Activated CD8-positive, alpha-beta T cell treated with anti-CD3 and anti-CD28 coated beads for 36 hours (primary cell): ENCODE results near the gene SUCLA2. TPM values are rescaled to one million over a fixed set of nuclear protein-coding genes. Genes with fewer than 3 reads are reported as not detected.
A peak's percentile ranks its signal among the peaks of the same experiment; 100 is the strongest.

ENCODE experiments used
- ATAC-seq: fragments of 200-7000 bp; cut with Tn5 transposase; one replicate; pipeline ENCODE4 v1.10.0; 2021; ENCODE audit warnings: mild to moderate bottlenecking, moderate library complexity
- CTCF ChIA-PET: fragments of 350-600 bp; sonication (Branson Sonifier 250); formaldehyde crosslinking; loops from one replicate; lab custom pipeline; 2021; ENCODE audit warnings: antibody characterized with exemption; lab: Charles Lee
- POLR2A ChIA-PET: fragments of 350-600 bp; sonication (Branson Sonifier 250); formaldehyde crosslinking; loops from one replicate; lab custom pipeline; 2021; ENCODE audit warnings: antibody characterized with exemption; lab: Charles Lee
- DNase-seq: peaks from one replicate; pipeline ENCODE4 v3.0.0-alpha.2; 2020
- H3K27ac Mint-ChIP-seq: one replicate; pipeline ENCODE4 v1.8.0; 2021; ENCODE audit warnings: mild to moderate bottlenecking, mixed read lengths
- H3K27me3 Mint-ChIP-seq: one replicate; pipeline ENCODE4 v1.8.0; 2021; ENCODE audit warnings: mixed read lengths
- H3K36me3 Mint-ChIP-seq: one replicate; pipeline ENCODE4 v1.8.0; 2021; ENCODE audit warnings: low read depth, mixed read lengths
- H3K4me1 Mint-ChIP-seq: one replicate; pipeline ENCODE4 v1.8.0; 2021; ENCODE audit warnings: low read depth, mixed read lengths
- H3K4me3 Mint-ChIP-seq: one replicate; pipeline ENCODE4 v1.8.0; 2021; ENCODE audit warnings: mild to moderate bottlenecking, moderate library complexity, mixed read lengths
- H3K9me3 Mint-ChIP-seq: one replicate; pipeline ENCODE4 v1.8.0; 2021; ENCODE audit warnings: mixed read lengths
- intact Hi-C: fragments of 100-400 bp; cut with micrococcal nuclease; formaldehyde crosslinking; loops from one replicate; pipeline ENCODE4 v1.10.0; 2022
- total RNA-seq, 2 experiments: library from RNA; stranded (reverse); gene quantifications; one replicate each; pipeline ENCODE4 v1.2.3, GENCODE V29; 2021
- TF ChIP-seq, protein P1 (sequence below): fragments of 200-600 bp; IDR thresholded peaks from one replicate; pipeline ENCODE4 v1.8.0; 2022; ENCODE audit warnings: antibody characterized with exemption, mild to moderate bottlenecking

The SUCLA2 gene
- total RNA-seq, 2 experiments from 2014 or later = 42.2 to 44.7 TPM

DNA sequence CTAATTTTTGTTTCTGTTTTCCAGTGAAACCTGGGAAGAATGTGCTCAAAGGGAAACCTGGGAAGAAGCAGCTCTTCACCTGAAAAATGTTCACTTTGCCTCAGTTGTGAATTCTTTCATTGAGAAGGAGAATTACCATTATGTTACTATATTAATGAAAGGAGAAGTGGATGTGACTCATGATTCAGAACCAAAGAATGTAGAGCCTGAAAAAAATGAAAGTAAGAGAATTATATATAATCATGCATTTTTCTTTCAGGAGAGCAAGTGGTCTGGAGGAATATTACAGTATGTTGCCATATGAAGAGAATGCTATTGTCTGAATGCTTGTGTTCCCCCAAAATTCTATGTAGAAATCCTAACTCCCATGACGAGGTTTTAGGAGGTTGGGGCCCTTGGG is 39.8 kb upstream of the SUCLA2 start:
- Mint-ChIP-seq H3K36me3 (peaks cover 28% of the 10 kb centered on the region), H3K27me3 (no peaks in the 10 kb centered on the region), H3K27ac (peak overlapping the region; percentile 52), H3K9me3 (no peaks in the 10 kb centered on the region), H3K4me3 (no peak overlapping the region), H3K4me1 (peaks cover 51% of the 10 kb centered on the region)
- no peak for ATAC-seq
- intact Hi-C loops = no loop called here
- no peak for DNase-seq
- ChIA-PET POLR2A (no interaction called here), CTCF (no interaction called here)
- TF ChIP-seq, protein P1, sequence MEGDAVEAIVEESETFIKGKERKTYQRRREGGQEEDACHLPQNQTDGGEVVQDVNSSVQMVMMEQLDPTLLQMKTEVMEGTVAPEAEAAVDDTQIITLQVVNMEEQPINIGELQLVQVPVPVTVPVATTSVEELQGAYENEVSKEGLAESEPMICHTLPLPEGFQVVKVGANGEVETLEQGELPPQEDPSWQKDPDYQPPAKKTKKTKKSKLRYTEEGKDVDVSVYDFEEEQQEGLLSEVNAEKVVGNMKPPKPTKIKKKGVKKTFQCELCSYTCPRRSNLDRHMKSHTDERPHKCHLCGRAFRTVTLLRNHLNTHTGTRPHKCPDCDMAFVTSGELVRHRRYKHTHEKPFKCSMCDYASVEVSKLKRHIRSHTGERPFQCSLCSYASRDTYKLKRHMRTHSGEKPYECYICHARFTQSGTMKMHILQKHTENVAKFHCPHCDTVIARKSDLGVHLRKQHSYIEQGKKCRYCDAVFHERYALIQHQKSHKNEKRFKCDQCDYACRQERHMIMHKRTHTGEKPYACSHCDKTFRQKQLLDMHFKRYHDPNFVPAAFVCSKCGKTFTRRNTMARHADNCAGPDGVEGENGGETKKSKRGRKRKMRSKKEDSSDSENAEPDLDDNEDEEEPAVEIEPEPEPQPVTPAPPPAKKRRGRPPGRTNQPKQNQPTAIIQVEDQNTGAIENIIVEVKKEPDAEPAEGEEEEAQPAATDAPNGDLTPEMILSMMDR = no peak

DNA sequence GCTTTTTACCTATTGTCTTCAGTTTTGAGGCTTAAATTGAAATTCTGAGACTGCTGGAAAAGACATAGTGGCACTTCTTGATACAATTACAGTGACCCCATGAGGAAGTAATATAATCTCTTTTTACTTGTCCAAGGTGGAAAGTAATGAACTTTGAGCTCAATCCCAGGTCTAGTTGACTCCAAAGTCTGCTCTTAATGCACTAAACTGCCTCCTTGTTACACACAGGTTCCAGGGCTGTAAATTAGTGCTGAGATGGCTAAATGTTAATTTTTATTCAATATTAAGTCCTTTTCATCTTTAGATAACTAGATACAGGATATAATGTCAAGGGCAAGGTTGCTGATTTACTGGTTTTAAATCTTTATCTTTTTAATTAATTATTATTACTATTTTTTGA is 39.0 kb upstream of the SUCLA2 start:
- POLR2A ChIA-PET = interaction anchor here (3.0 kb wide), 1 partner anchor 9 kb away, joined by 8 read pairs; no protein-coding TSS in a partner anchor
- H3K4me1 Mint-ChIP-seq = peaks cover 52% of the 10 kb centered on the region
- intact Hi-C loops = no loop called here
- CTCF ChIA-PET = no interaction called here
- TF ChIP-seq, protein P1 = no peak
- no peak overlapping the region for H3K4me3 Mint-ChIP-seq
- H3K27ac Mint-ChIP-seq = no peak overlapping the region
- no peaks in the 10 kb centered on the region for H3K9me3 Mint-ChIP-seq
- H3K27me3 Mint-ChIP-seq = no peaks in the 10 kb centered on the region
- ATAC-seq = no peak
- DNase-seq = no peak
- H3K36me3 Mint-ChIP-seq = peaks cover 25% of the 10 kb centered on the region

DNA sequence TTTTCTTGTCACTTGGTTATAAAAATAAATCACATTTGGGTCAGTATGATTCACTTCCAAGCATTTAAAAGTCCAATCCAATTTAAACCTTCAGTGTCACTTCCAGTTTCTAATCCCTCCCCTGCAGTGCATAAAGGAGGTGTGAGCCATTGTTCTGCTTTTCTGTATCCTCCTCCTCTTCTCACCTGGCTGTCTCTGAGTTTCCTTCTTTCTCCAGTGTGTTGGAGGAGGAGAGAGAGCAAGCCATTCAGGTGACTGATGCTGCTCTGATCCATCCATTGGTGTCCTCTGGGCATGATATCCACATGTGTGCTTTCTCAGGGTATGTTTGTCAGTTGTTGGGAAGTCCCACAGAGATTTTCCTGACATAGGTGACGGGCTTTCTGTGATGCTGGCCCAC is 37.7 kb upstream of the SUCLA2 start:
- H3K27ac Mint-ChIP-seq = peak overlapping the region; percentile 97
- no peak for DNase-seq
- CTCF ChIA-PET = interaction anchor here (1.0 to 3.1 kb wide), 17 partner anchors 9 to 196 kb away, joined by 3 to 28 read pairs (median 5); partner anchors contain the start of genes ITM2B, MED4 and SUCLA2
- POLR2A ChIA-PET = interaction anchor here (0.8 to 3.0 kb wide), 7 partner anchors 8 to 55 kb away, joined by 3 to 14 read pairs (median 6); partner anchors contain the start of gene MED4
- peak overlapping the region; percentile 90 for H3K4me3 Mint-ChIP-seq
- TF ChIP-seq, protein P1 = no peak
- peaks cover 33% of the 10 kb centered on the region for H3K36me3 Mint-ChIP-seq
- intact Hi-C loops = loop anchor here (2.0 kb wide), 1 partner anchor 56 kb away; the partner anchor contains the start of gene MED4
- no peaks in the 10 kb centered on the region for H3K9me3 Mint-ChIP-seq
- no peak for ATAC-seq
- peaks cover 49% of the 10 kb centered on the region for H3K4me1 Mint-ChIP-seq
- no peaks in the 10 kb centered on the region for H3K27me3 Mint-ChIP-seq

DNA sequence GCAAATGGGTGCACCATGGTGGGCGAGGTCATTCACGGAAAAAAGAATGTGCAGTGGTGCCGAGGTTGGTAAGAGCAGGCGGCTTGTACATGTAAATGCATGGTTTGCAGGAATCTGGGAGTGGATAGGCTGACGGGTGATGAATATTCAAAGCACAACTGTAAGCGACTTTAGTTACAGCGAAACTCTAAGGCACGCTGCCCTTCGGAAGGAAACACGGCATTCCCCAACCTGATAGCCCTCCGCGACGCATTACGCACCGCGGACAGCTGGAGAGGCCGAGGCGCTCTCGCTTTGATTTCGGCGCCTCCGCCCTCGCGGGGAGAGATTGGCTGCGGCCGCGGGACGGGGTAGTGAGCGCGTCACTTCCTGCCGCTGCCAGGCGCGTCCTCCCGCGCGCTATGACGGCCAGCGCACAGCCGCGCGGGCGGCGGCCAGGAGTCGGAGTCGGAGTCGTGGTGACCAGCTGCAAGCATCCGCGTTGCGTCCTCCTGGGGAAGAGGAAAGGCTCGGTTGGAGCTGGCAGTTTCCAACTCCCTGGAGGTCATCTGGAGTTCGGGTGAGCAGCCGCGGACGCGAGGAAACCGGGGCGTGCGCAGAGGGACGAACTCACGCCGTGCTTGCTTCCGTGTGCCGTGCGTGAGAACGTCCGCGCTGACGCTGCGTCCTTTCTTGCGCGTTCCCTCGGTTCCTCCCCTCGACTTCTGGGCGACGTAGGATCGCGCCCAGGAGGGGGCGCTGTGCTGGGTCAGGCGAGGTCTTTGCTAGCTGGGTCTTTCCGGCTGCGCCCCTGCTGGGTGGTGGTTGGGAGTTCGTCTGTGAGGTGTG is 36.5 kb upstream of the SUCLA2 start, which contains the start of gene NUDT15:
Gene NUDT15 (plus strand): TSS at position 381 of the 828 bp plus-strand sequence. CDS start 21 bp downstream, at position 402.
- Mint-ChIP-seq H3K4me3 (peak within 1 kb of the TSS; percentile 90), H3K36me3 (peaks cover 31% of the 10 kb centered on the region), H3K9me3 (no peaks in the 10 kb centered on the region), H3K4me1 (peaks cover 40% of the 10 kb centered on the region), H3K27ac (peak within 1 kb of the TSS; percentile 97), H3K27me3 (no peaks in the 10 kb centered on the region)
- TF ChIP-seq, protein P1 = peak; percentile 99
- peak; percentile 97 for DNase-seq
- peak; percentile 89 for ATAC-seq
- CTCF ChIA-PET = interaction anchor here (0.6 to 3.1 kb wide), 30 partner anchors 10 to 720 kb away, joined by 3 to 28 read pairs (median 4); partner anchors contain the start of genes ITM2B, MED4 and SUCLA2
- intact Hi-C loops = loop anchor here (2.0 kb wide), 1 partner anchor 57 kb away; the partner anchor contains the start of gene MED4
- POLR2A ChIA-PET = interaction anchor here (0.7 to 3.0 kb wide), 11 partner anchors 9 to 938 kb away, joined by 3 to 14 read pairs (median 4); partner anchors contain the start of genes FNDC3A, ITM2B and MED4
